GM18499 (cell line): Measurements from ENCODE around the gene GRK5.
"Not testable (repeated sequence)": the region's sequence is repeated elsewhere in the genome, so short reads cannot be mapped to it uniquely, and the experiment has no call there.

ENCODE experiments used
- ATAC-seq: cut with Tn5 transposase; IDR thresholded peaks from one replicate; pipeline ENCODE4 v1.9.1; 2021; ENCODE audit warnings: moderate number of reproducible peaks; ENCODE audit not compliant: insufficient read depth, unreplicated experiment

Gene GRK5

GRCh38 chr10:119221201-119221600 lies 13.8 kb downstream of the GRK5 start:
- ATAC-seq, result no peak

- ATAC-seq, result no peak
Observed at GRCh38 chr10:119221666-119222065, 14.3 kb downstream of the GRK5 start.

GRCh38 chr10:119222537-119222936 lies 15.2 kb downstream of the GRK5 start:
- no peak for ATAC-seq

GRCh38 chr10:119222966-119223386 lies 15.6 kb downstream of the GRK5 start:
- no peak for ATAC-seq

DNA sequence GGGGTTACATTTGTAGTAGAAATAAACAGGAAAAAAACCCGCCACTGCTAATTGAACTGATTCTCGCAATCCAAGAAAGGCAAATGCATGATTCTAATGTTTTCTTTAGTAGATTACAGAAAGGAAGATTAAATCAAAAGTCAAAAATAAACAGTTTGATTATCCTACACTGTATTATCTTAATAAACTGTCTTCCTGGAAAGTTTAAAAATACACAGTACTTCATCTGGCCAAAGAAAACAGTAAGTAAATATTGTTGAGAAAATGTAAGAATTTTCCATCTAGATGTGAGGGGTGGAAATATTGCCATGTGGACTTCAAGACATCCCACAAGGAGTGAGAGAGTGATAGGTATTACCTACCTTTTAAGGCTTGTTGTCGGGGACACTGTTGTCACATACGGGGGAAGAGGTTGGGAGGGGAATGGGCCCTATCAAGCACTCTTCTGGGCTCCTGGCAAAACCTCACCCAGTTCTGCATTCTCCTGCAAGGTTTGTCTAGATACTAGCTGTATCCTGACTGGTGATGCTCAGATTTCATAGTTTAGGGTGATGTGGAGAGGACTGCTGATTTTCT lies 17.8 kb downstream of the GRK5 start:
- no peak for ATAC-seq

DNA sequence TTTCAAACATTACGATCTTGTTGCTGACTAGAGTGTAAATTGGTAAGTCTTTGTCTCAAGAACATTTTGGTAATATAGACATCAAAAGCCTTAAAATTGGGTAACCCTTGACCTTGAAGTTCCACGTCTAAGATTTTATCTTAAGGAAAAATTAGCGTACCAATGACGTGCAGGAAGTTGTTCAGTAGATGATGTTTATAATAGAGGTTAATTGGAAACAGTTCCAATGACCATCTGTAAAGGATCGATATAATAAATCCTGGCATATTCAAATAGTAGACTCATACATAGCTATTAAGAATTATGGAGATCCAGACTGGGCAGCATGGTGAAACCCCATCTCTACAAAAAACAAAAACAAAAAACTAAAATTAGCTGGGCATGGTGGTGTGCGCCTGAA lies 20.5 kb downstream of the GRK5 start:
- no peak for ATAC-seq

GRCh38 chr10:119231654-119232053 lies 24.3 kb downstream of the GRK5 start:
- no peak for ATAC-seq

- ATAC-seq, result not testable (repeated sequence)
Observed at GRCh38 chr10:119232439-119232838, 25.1 kb downstream of the GRK5 start.

DNA sequence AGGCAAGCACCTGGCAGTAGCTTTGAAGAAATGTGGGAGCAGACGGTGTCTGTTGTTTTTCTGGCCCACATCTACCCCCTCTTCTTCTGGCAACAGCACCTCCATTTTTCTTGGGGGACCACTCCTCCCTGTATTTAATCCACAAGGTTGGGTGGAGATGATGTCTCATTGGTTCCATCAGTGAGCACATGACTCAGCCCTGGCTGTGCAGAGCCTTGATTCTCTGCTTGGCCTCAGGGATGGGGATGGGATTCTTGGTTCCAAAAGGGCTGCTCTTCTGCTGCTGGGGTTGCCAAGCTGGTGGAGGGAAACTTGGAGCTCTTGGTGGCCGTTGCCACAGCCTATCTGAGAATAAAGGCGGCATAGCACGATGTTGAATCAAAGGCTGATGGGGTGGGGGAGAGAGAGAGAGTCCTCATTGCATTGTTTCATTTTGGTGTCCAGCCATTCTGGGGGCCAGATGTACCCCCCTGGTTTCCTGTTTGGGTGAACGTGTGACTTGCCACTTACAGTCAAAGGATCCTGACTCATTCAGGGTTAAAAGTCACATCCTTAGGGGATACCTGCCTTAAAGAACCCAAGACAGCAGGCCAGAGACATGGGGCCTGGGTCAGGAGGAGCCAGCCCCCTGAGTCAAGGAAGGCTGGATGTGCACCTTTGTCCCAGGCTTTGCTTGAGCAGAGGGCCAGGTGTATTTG lies 25.9 kb downstream of the GRK5 start:
- ATAC-seq, result no peak

GRCh38 chr10:119233821-119234220 lies 26.4 kb downstream of the GRK5 start:
- ATAC-seq, result no peak

DNA sequence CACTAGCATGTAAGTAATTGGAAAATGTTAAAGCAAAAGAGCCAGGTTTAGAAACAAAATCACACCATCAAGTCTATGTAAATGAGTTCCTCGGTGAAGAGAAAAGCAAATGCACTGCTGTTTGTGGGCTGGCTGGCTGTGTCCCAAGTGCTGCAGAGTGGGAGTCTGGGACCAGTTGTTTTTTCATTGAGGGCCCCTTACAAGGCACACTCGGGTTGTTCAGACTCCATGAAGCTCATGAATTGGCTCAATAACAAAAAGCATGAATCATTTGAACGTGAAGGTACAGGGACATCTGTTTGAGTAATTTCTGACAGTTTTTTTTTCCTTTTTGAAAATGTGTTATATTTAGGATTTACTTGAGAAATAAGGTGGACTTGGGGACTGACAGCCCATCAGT lies 28.0 kb downstream of the GRK5 start:
- no peak for ATAC-seq

GRCh38 chr10:119237722-119238436 lies 30.5 kb downstream of the GRK5 start:
- ATAC-seq, result no peak

DNA sequence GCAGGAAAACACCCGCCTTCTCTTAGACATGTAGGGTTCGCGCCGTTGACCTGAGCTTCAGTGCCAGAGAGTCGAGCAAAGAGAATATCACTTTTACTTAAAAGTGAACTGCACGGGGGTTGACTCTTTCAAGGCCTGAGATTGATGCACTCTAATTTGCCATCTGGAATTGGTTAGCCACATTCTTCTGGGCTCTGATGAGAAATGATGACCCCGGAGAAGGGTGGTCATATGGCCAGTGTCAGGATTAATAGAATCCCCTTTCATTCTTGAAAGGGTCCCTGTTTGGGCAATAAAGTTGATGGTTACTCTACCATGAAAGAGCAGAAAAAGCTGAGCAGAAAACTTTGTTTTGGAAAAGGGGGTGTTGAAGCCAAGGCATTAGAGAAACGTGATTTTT lies 31.2 kb downstream of the GRK5 start:
- no peak for ATAC-seq

- ATAC-seq, result not testable (repeated sequence)
Observed at GRCh38 chr10:119239015-119239414, 31.6 kb downstream of the GRK5 start.

DNA sequence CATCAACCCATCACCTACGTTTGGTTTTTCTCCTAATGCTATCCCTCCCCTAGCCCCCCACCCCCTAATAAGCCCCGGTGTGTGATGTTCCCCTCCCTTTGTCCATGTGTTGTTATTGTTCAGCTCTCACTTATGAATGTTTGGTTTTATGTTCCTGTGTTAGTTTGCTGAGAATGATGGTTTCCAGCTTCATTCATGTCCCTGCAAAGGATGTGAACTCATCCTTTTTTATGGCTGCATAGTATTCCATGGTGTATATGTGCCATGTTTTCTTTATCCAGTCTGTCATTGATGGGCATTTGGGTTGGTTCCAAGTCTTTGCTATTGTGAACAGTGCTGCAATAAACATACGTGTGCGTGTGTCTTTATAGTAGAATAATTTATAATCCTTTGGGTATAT lies 32.3 kb downstream of the GRK5 start:
- not testable (repeated sequence) for ATAC-seq

DNA sequence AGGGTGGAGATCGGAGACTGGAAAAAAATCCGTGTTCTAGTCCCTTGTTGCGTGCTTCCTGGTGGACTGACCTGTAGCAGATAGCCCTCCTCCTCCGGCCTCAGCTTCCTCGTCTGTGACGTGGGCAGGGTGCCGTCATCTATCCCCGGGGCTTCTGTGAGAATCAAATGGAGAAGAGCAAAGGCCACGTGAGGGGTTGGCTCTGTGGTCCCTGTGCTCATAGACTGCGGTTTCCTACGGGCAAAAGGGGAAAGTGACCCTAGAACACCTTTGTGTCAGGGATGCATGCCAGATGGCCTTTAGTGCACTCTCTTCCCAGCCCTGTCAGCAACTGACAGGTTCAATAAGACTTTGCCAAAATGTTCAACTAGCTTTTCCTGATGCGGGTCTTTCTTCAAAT lies 33.7 kb downstream of the GRK5 start:
- no peak for ATAC-seq

- ATAC-seq, result no peak
Observed at GRCh38 chr10:119242186-119242585, 34.8 kb downstream of the GRK5 start.

- ATAC-seq, result no peak
Observed at GRCh38 chr10:119243488-119243887, 36.1 kb downstream of the GRK5 start.

- no peak for ATAC-seq
Observed at GRCh38 chr10:119243967-119244366, 36.6 kb downstream of the GRK5 start.

DNA sequence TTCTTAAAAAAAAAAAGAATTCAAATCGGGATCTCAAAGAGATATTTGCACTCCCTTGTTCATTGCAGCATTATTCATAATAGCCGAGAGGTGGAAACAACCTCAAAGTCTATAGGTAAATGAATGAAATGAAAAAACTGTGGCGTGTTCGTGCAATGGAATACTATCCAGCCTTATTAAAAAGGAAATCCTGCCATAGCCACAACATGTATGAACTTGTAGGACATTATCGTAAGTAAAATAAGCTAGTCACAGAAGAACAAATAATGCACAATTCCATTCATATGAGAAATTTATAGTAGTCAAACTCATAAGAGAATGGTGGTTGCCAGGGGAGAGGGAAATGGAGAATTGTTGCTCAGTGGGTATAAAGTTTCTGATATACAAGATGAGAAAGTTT lies 37.9 kb downstream of the GRK5 start:
- ATAC-seq, result no peak

- ATAC-seq, result no peak
Observed at GRCh38 chr10:119246862-119247549, 39.6 kb downstream of the GRK5 start.
